Psoas muscle (tissue), 8 donors: ENCODE results near the gene ADAM30. TPM values are rescaled to one million over a fixed set of nuclear protein-coding genes. Genes with fewer than 3 reads are reported as not detected.

Experiments used
- ATAC-seq, 4 donors: fragments of 200-7000 bp; cut with Tn5 transposase; one replicate each; pipeline ENCODE4 v1.9.1; 2020; ENCODE audit warnings: moderate library complexity in 3 of 4, mild to moderate bottlenecking in 2 of 4
- DNase-seq, 2 donors: peaks; one replicate each; pipeline ENCODE4 v3.0.0-alpha.2; 2020
- H3K27ac ChIP-seq: fragments of 200-600 bp; one replicate; pipeline ENCODE4 v1.8.0; 2022
- H3K27me3 ChIP-seq, 3 donors: fragments of 200-600 bp in 1 of 3; one replicate each; pipeline versions ENCODE4 v1.6.1 to v1.8.0; 2013 to 2022; ENCODE audit warnings: low read length in 2 of 3, mild to moderate bottlenecking in 2 of 3, moderate library complexity in 1 of 3; ENCODE audit not compliant: insufficient read depth in 3 of 3
- H3K36me3 ChIP-seq, 2 donors: fragments of 200-600 bp in 1 of 2; one replicate each; pipeline versions ENCODE4 v1.6.1 to v1.8.0; 2013 to 2022; ENCODE audit warnings: low read depth in 1 of 2, mild to moderate bottlenecking in 1 of 2, moderate library complexity in 1 of 2; ENCODE audit not compliant: insufficient read depth in 1 of 2
- H3K4me1 ChIP-seq: fragments of 200-600 bp; one replicate; pipeline ENCODE4 v1.8.0; 2022
- H3K4me3 ChIP-seq: fragments of 200-600 bp; one replicate; pipeline ENCODE4 v1.8.0; 2022; ENCODE audit warnings: mild to moderate bottlenecking
- H3K9me3 ChIP-seq: fragments of 200-600 bp; one replicate; pipeline ENCODE4 v1.8.0; 2022
- CTCF ChIP-seq: fragments of 200-600 bp; IDR thresholded peaks from one replicate; pipeline ENCODE4 v1.8.0; 2022; ENCODE audit warnings: antibody characterized with exemption
- WGBS, 3 donors: extraction: QIAGEN DNeasy Blood & Tissue Kit; methylation state at CpG; one replicate each; pipeline versions ENCODE4 v1.1.6 to v1.1.7; 2013; 5-methylcytosine and 5-hydroxymethylcytosine counted together
- intact Hi-C, 2 donors: fragments of 100-400 bp; cut with DNase I; formaldehyde crosslinking; loops; one replicate each; pipeline versions ENCODE4 v1.11.0 to v1.14.2; 2022
- polyA plus RNA-seq, 3 donors: library from polyadenylated mRNA; stranded (reverse); fragments of 200-250 nt; gene quantifications; one replicate each; pipeline ENCODE4 v1.2.3, GENCODE V29; 2013
- total RNA-seq, 4 donors: library from RNA; stranded (reverse); fragmentation: NEBNext Ultra II Directional in 2 of 4; extraction: Animal tissue kit (Norgen Biotek cat#: 25700) in 2 of 4; gene quantifications; one replicate each; pipeline versions ENCODE4 v1.2.1 to v1.2.4, GENCODE V29; 2021 to 2023
- donor health status: healthy with polysubstance abuse.
- donor health status: DM: no; HTN: no; CAD: no; lungs with moderate emphysema.
- donor health status: Bipolar disorder and iron deficiency.
- donor health status: healthy.
- donor health status: DM: yes; HTN: yes; CAD: no.
- donor health status: DM: no; HTN: no; CAD: no.
- donor health status: DM: no; HTN: no; CAD: no.
- donor health status: DM: yes; HTN: yes; CAD: no.

Gene ADAM30
- total and polyA plus RNA-seq, 7 donors = not detected

DNA sequence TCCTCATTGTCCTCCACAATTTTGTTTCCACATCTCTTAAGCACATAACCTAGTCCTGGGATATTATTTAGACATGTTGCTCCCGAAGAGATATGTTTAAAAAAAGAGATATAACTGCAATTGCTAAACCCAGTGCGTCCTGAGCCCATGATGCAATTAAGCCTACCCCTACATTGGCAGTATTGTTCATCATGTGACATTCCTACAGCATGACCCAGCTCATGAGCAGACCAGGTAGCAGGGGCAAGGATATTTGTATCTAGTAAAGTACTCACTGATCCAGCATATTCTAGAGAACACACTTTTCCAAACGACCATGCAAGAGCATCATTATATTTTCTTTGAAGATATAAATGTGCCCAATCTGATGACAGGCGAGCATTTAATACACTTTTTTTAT lies 1.2 kb downstream of the ADAM30 start:
- DNase-seq = no peak
- ATAC-seq = no peak
- Histone ChIP-seq H3K27me3 (peaks cover 0 to 7% (median 3%) of the 10 kb centered on the region in 3 donors), H3K27ac (no peak overlapping the region), H3K4me3 (no peak overlapping the region), H3K36me3 (no peaks in the 10 kb centered on the region), H3K9me3 (no peaks in the 10 kb centered on the region), H3K4me1 (no peaks in the 10 kb centered on the region)
- TF ChIP-seq CTCF = no peak
- 86 to 88% (median 87%) methylated on average over 4 of the region's 4 CpGs for WGBS, 3 donors
- intact Hi-C loops = no loop called here

GRCh38 chr1:119893827-119894700 lies 2.3 kb downstream of the ADAM30 start:
- intact Hi-C loops = no loop called here
- H3K27ac ChIP-seq = no peak overlapping the region
- H3K4me1 ChIP-seq = no peaks in the 10 kb centered on the region
- H3K27me3 ChIP-seq = peaks cover 0 to 7% (median 3%) of the 10 kb centered on the region in 3 donors
- H3K9me3 ChIP-seq = no peaks in the 10 kb centered on the region
- no peak for DNase-seq
- H3K36me3 ChIP-seq = no peaks in the 10 kb centered on the region
- TF ChIP-seq CTCF = no peak
- WGBS, 3 donors = 64 to 75% (median 66%) methylated on average over 10 of the region's 10 CpGs
- ATAC-seq = no peak
- H3K4me3 ChIP-seq = no peak overlapping the region

DNA sequence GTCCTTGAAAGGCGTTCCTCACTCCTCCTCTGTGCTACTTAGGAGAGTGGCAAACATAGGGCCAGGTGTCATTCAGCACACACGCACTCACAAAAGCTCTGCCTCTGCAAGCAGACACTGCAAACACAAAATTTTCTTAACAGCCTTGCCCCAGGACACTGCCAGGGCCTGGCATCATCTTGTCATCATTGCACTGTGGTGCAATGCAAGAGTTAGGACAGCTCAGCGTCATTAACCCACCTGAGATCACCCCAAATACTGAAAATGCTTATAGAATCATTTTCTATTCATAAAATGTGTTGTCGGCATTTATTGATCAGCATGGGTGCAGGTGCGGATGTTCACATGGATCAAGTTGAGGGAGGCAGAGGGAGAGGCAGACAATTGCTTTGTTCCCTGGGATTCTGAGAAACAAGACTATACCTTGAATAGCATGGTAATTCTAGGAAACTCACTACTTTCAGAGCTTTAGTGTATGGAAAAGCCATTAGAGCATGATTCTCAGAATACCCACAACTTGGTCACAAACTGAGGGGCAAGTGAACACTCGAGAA lies 3.0 kb downstream of the ADAM30 start:
- Histone ChIP-seq H3K4me1 (no peaks in the 10 kb centered on the region), H3K36me3 (no peaks in the 10 kb centered on the region), H3K9me3 (peaks cover 2% of the 10 kb centered on the region), H3K27ac (no peak overlapping the region), H3K27me3 (peaks cover 0 to 7% (median 3%) of the 10 kb centered on the region in 3 donors), H3K4me3 (no peak overlapping the region)
- TF ChIP-seq CTCF = no peak
- ATAC-seq (no peak), DNase-seq (no peak)
- 81 to 85% (median 82%) methylated on average over 6 of the region's 6 CpGs for WGBS, 3 donors
- intact Hi-C loops = no loop called here

DNA sequence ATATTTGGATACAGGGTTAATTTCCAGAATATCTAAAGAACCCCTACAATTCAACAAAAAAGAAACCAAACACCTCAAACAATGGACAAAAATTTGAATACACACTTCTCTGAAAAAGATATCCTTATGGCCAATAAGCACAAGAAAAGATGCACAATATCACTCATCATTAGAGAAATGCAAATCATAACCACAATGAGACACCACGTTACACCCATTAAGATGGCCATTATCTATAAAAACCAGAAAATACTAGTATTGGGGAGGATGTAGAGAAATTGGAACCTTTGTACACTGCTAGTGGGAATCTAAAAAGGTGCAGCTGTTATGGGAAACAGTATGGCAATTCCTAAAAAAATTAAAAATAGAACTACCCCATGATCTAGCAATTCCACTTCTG lies 4.9 kb downstream of the ADAM30 start:
- intact Hi-C loops = no loop called here
- H3K27ac ChIP-seq = no peak overlapping the region
- ATAC-seq = no peak
- peaks cover 5% of the 10 kb centered on the region for H3K9me3 ChIP-seq
- 71 to 88% (median 86%) methylated on average over 1 of the region's 1 CpG for WGBS, 3 donors
- H3K4me3 ChIP-seq = no peak overlapping the region
- H3K36me3 ChIP-seq = no peaks in the 10 kb centered on the region
- DNase-seq = no peak
- TF ChIP-seq CTCF = no peak
- peaks cover 0 to 1% (median 0%) of the 10 kb centered on the region in 3 donors for H3K27me3 ChIP-seq
- no peaks in the 10 kb centered on the region for H3K4me1 ChIP-seq
